DMS79 treated with DMSO at 0.1 percent for 48 hours (cell line): ENCODE results near the gene IDH3G.

Experiments used
- DNase-seq: peaks from one replicate; lab custom pipeline; 2025; lab: John Stamatoyannopoulos, UW

The IDH3G gene

GRCh38 chrX:153791104-153791852, 2.9 kb downstream of the IDH3G start:
- no peak for DNase-seq

DNA sequence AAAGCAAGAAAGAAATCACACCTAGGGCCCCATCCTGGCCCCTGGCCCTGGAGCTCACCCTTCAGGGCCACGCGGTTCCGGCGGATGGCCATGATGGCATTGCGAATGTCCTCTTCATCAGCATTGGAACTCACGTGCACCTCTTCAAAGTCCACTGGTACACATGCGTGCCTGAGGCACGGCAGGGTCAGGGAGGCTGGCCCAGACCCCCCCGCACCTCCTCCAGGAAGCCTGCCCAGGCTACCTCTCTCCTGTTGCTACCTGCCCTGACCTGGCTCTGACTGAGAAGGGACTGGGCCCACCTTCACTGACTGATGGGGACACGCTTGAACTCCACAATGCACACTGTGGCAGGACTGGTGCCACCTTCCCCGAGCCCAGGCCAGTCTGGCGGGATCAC, 4.5 kb downstream of the IDH3G start:
- no peak for DNase-seq

GRCh38 chrX:153786669-153787068, 7.5 kb downstream of the IDH3G start:
- no peak for DNase-seq

DNA sequence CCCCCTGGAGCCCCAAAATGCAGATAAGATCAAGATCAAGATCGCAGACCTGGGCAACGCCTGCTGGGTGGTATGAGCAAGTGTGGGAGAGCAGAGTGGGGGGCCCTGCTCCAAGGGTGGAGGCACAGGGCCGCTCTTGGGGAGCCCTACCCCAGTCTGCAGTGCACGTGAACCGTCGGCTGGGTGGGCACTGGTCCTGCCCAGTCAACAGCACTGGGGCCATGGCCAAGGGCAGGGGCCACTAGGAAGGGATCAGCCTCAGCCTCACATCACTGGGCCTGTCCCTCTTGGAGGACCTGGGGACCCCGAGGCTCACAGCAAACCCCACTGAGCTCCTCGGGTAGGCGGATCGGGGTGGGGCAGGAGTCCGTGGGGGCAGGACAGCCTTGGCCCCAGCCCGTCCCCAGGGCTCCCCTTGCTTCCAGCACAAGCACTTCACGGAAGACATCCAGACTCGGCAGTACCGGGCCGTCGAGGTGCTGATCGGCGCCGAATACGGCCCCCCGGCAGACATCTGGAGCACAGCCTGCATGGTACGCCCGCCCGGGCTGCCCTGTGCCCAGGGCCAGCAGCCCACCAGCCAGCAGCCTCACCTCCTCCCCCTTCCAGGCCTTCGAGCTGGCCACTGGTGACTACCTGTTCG, 9.7 kb downstream of the IDH3G start:
- no peak for DNase-seq

DNA sequence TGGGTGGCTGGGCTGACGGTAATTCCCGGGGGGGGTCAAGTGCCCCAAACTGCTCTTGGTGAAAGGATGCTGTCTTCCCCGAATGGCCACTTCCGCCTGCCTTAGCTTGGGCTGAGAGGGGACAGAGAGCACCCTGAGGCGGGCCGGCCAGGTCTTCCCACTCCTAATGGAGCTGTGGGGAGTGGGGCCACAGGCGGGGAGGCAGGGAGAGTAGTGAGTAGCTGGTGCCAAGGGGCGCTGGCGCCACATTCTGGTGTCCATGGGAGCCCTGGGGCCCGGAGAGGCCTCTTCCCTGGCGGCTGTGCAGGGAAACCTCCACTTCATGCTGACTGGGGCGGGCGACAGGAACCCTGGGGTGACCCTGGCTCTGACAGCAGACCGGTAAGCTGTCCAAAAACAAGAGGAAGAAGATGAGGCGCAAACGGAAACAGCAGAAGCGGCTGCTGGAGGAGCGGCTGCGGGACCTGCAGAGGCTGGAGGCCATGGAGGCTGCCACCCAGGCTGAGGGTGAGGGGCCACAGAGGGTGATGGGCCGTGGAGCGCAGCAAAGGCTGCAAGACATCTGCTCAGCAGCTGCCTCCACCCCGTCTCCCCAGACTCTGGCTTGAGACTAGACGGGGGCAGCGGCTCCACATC, 10.7 kb downstream of the IDH3G start:
- no peak for DNase-seq

DNA sequence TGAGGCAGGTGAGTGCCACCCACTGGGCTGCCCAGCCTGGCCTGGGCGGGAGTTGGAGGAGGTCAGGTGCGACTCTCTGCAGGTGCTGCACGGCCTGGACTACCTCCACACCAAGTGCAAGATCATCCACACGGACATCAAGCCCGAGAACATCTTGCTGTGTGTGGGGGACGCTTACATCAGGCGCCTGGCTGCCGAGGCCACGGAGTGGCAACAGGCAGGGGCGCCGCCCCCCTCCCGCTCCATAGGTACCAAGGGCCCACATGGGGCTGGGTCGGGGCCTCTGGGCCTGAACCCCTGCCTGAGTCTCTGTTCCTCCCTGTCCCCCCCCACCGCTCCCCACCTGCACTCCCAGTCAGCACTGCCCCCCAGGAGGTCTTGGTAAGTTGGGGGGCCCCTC, 11.3 kb downstream of the IDH3G start:
- no peak for DNase-seq

DNA sequence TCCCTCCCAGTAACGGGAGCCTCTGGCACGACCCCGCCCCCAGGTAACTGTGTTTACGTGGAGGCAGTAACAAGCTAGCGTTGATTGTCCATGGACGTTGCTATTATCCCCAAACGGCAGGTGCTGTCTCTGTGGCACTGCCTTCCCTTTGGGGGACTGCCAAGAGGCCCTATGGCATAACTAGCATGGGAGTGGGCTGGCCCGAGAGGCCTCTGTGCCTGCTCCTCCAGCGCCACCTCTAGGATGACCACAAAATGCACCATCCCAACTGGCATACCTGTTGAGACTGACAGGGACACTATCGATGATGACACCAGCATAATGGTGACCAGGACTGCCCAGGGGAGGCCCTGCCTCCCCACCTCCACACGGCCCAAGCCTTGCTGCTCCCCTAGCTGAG, 11.9 kb downstream of the IDH3G start:
- DNase-seq = peak; percentile 54

DNA sequence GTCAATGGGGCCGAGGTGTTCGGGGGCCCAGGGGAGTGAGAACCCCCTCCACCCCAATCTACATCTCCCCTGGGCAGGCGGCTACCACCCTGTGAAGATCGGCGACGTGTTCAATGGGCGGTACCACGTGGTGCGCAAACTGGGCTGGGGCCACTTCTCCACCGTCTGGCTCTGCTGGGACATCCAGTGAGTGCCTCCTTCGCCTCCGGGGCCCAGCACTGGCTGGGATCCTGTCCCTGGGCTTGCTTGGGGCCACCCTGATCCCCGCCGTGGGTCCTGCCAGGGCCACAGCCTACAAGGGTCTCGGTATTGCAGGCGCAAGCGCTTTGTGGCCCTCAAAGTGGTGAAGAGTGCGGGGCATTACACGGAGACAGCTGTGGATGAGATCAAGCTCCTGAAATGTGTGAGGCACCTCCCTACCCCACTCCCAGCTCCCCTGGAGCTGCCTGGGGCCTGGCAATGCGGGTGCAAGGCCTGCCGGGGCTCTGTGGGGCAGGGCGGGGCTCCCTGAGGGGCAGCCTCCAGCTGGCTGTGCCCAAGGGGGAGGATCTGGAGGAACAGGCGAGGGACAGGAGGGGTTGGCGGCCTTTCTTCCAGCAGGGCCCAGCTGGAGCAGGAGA, 12.6 kb downstream of the IDH3G start:
- DNase-seq = no peak

DNA sequence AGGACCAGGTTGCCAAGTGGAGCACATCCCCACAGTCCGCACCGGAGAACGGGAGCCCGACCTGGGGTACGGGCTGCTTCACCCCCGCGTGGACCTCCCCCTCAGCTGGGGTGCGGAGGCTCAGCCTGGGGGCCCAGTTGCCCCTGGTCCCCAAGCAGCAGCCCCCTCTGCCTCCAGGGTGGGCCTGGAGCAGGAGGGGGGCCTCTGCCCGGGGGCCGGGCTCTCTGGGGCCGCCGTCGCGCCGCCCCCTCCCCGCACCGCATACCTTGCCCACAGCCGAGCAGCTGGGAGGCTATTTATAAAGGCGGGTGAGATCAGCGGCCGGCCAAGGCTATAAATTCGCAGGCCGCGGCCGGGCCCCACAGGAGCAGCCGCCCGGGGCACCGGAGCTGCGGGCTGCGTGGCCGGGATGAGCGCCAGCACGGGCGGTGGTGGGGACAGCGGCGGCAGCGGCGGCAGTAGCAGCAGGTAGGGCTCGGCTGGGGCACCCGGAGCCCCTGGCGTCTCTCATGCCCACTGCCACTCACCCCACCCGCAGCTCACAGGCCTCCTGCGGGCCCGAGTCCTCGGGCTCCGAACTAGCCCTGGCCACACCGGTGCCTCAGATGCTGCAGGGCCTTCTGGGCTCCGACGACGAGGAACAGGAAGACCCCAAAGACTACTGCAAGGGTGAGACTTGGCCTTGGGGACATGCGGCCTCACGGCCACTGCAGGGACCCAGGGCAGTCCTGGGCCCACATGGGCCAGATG, 13.3 kb downstream of the IDH3G start, which contains the start of gene SRPK3:
SRPK3 (plus strand) TSS at position 364 of the 750 bp plus-strand sequence; CDS start at position 410, 46 bp downstream.
- DNase-seq = peak; percentile 1

DNA sequence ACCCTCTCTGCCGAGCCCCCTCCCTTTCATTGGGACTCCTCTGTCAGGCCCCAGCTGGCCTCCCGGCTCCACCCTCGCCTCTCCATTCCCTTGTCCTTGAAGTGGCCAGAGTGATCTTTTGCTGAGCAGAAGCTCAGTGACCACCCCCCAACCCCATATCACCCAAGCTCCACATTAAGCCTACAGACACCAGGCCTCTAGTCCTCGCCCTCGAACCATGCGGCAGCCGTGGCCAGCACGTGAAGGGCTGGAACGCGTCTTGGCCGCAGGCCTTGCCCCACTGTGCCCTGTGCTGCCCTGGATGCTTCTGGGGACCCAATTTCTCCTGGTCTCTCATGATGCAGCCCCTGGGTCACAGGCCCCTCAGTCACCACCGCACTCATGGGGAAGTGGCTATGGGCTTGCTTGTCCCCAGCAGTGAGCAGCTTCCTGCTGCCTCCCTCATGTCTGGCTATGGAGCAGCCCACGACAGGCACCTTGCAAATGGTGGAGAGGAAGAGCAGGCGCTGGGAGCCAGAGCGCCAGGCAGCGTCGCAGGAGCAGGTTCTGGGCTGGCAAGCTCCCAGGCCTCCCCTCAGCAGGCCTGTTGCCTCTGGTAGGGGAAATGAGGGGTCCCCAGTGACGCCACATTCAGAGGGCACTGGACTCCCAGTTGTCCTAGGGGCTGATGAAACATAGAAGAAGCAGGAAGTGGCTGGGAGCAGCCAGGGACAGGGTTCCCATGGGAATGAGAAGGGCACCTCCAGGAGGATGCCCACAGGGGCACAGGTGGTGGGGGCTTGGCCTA, 14.1 kb downstream of the IDH3G start:
- DNase-seq = no peak

GRCh38 chrX:153778684-153779101, 15.5 kb downstream of the IDH3G start:
- no peak for DNase-seq

DNA sequence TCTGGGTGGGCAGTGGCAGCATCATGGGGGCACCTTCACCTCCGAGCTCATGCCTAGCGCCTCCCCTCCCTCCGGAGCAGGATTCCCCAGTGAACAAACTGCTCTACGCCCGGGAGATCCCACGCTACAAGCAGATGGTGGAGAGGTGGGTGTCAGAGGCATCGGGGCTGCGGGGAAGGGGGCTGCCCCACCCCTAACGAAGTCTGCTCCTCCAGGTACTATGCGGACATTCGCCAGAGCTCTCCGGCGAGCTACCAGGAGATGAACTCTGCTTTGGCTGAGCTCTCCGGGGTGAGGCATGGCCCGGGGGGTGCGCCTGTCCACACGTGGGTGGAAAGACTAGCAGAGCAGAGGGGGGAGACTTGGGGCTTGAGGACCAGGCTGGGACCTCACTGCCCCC, 16.0 kb downstream of the IDH3G start:
- no peak for DNase-seq

DNA sequence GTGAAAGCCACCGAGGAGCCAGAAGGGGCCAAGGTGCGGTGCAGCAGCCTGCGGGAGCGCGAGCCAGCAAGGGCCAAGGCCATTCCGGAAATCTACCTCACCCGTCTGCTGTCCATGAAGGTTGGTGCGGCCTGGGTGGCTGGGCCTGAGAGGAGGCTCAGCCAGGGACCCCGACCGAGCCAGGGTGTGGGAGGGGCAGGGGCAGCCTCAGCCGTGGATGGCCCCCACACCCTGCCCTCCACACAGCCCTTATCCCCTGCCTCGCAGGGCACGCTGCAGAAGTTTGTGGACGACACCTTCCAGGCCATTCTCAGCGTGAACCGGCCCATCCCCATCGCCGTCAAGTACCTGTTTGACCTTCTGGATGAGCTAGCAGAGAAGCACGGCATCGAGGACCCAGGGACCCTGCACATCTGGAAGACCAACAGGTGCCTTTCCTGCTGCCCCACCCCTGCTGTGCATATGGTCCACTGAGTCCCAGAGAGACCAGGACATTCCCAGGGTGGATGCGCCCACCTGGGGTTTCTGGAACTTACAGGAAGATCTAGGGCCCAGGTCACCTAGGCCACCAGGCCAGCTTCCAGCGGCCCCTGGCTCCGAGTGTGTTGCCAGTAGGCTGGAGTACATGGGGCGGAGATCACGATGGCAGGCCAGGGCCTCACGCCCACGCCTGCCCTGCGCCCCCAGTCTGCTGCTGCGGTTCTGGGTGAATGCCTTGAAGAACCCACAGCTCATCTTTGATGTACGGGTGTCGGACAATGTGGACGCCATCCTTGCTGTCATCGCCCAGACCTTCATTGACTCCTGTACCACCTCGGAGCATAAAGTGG, 16.7 kb downstream of the IDH3G start:
- DNase-seq = no peak

GRCh38 chrX:153776611-153777045, 17.5 kb downstream of the IDH3G start:
- no peak for DNase-seq

DNA sequence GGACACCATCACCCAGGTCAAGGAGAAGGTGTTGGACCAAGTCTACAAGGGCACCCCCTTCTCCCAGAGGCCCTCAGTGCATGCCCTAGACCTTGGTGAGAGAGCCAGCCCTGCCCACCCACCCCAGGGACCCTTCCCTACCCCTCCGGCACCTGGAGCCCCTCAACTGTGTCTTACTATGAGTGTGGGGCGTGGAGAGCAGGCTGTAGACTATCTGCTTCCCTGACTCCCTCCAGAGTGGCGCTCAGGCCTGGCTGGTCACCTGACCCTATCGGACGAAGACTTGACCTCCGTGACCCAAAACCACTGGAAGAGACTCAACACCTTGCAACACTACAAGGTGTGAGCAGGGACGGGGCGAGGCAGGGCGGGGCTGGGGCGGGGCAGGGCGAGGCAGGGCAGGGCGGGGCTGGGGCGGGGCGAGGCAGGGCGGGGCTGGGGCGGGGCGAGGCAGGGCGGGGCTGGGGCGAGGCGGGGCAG, 18.0 kb downstream of the IDH3G start:
- no peak for DNase-seq

- no peak for DNase-seq
These were observed 18.7 kb downstream of the IDH3G start for GRCh38 chrX:153775293-153776119.

DNA sequence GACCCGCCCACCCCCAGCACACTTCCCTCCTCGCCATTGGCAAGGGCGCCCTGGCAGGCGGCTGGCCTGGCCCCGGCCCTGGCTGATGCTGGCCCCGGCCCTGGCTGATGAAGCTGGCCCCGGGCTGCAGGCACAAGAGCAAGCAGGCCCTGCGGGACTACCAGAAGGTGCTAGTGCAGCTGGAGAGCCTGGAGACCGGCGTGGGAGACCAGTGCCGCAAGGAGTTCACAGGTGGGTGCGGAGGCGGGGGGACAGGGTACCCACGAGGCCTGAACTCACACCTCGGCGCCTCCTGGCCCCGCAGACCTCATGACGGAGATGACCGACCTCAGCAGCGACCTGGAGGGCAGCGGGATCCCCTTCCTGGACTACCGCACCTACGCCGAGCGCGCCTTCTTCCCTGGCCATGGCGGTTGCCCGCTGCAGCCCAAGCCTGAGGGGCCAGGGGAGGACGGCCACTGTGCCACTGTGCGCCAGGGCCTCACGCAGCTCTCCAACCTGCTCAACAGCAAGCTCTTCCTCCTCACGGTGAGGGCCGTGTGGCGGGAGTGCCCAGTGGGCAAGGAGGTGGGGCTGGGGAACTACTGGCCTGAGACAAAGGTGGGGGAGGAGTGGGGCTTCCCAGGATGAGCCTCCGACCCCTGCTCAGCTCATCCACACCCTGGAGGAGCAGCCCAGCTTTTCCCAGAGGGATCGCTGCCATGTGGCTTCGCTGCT, 19.4 kb downstream of the IDH3G start:
- DNase-seq = no peak
